Ovary (tissue), 3 donors: Measurements from ENCODE around the gene LRRC4C.

Source experiments
- EP300 ChIP-seq: sonication (generic); formaldehyde crosslinking; IDR thresholded peaks from one replicate; pipeline ENCODE4 v1.6.1; 2017; ENCODE audit warnings: antibody characterized with exemption
- POLR2A ChIP-seq: fragments of 450-650 bp; IDR thresholded peaks from one replicate; pipeline ENCODE4 v1.6.1; 2017; ENCODE audit warnings: antibody characterized with exemption, mild to moderate bottlenecking, moderate library complexity
- TF ChIP-seq, protein P1 (sequence below), 3 donors: fragments of 450-650 bp in 2 of 3; fragments of 200-600 bp in 1 of 3; IDR thresholded peaks; one replicate each; pipeline versions ENCODE4 v1.5.1 to v1.8.0; 2016 to 2022; ENCODE audit warnings: antibody characterized with exemption in 3 of 3, mild to moderate bottlenecking in 1 of 3
- donor health status: DM: no; HTN: no; CAD: no.

GRCh38 chr11:41451011-41451410, 8.4 kb downstream of the LRRC4C start:
- TF ChIP-seq, protein P1, sequence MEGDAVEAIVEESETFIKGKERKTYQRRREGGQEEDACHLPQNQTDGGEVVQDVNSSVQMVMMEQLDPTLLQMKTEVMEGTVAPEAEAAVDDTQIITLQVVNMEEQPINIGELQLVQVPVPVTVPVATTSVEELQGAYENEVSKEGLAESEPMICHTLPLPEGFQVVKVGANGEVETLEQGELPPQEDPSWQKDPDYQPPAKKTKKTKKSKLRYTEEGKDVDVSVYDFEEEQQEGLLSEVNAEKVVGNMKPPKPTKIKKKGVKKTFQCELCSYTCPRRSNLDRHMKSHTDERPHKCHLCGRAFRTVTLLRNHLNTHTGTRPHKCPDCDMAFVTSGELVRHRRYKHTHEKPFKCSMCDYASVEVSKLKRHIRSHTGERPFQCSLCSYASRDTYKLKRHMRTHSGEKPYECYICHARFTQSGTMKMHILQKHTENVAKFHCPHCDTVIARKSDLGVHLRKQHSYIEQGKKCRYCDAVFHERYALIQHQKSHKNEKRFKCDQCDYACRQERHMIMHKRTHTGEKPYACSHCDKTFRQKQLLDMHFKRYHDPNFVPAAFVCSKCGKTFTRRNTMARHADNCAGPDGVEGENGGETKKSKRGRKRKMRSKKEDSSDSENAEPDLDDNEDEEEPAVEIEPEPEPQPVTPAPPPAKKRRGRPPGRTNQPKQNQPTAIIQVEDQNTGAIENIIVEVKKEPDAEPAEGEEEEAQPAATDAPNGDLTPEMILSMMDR (IDR thresholded peaks at IDR 0.05) = no peak
- TF ChIP-seq POLR2A (no peak), EP300 (no peak)
